IPS-20b (cell line): ENCODE data around the gene ITIH5.

Source experiments
- H3K27ac ChIP-seq: one replicate; pipeline ENCODE4 v1.5.1; 2013; ENCODE audit warnings: low read length
- H3K27me3 ChIP-seq: 2 replicates; pipeline ENCODE4 v1.6.1; 2013; ENCODE audit warnings: mild to moderate bottlenecking, low read length, inconsistent platforms; ENCODE audit not compliant: insufficient read depth
- H3K36me3 ChIP-seq: 2 replicates; pipeline ENCODE4 v1.6.1; 2013; ENCODE audit warnings: low read depth, mild to moderate bottlenecking, inconsistent platforms, low read length, moderate library complexity; ENCODE audit not compliant: insufficient read depth
- H3K4me1 ChIP-seq: 2 replicates; pipeline ENCODE4 v1.6.1; 2013; ENCODE audit warnings: mild to moderate bottlenecking, control low read depth, inconsistent platforms, low read length, moderate library complexity; ENCODE audit not compliant: insufficient read depth
- H3K4me3 ChIP-seq: 2 replicates; pipeline ENCODE4 v1.5.1; 2013; ENCODE audit warnings: mild to moderate bottlenecking, low read length, inconsistent platforms
- H3K9ac ChIP-seq: 2 replicates; pipeline ENCODE4 v1.6.1; 2013; ENCODE audit warnings: low read depth, mild to moderate bottlenecking, inconsistent platforms, low read length, moderate library complexity
- H3K9me3 ChIP-seq: 2 replicates; pipeline ENCODE4 v1.6.1; 2013; ENCODE audit warnings: mild to moderate bottlenecking, low read depth, low read length, inconsistent platforms; ENCODE audit not compliant: insufficient read depth

ITIH5 gene

DNA sequence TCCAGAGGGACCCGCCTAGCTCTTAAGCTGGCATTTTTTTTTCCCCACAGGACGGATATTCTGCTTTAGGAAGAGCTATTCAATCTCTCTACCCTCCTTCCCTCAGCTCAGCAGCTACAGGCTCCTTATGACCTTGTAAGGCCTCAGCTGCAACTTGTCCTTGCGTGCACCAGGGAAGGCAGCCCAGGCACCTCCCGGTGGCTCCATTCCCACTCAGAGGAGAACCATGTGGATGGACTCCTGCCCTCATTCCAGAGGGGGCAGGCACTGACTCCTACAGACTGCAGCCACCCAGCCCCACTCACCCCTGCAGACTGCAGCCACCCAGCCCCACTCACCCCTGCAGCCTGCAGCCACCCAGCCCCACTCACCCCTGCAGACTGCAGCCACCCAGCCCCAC is 73.7 kb downstream of the ITIH5 start:
- Histone ChIP-seq H3K9me3 (no peaks in the 10 kb centered on the region), H3K4me3 (no peak overlapping the region), H3K9ac (no peak overlapping the region), H3K27ac (no peak overlapping the region), H3K36me3 (no peaks in the 10 kb centered on the region), H3K27me3 (no peaks in the 10 kb centered on the region), H3K4me1 (no peaks in the 10 kb centered on the region)

- Histone ChIP-seq H3K9ac (no peak overlapping the region), H3K4me3 (no peak overlapping the region), H3K27me3 (no peaks in the 10 kb centered on the region), H3K9me3 (no peaks in the 10 kb centered on the region), H3K36me3 (no peaks in the 10 kb centered on the region), H3K4me1 (no peaks in the 10 kb centered on the region), H3K27ac (no peak overlapping the region)
Measured at GRCh38 chr10:7592627-7593026, 74.1 kb downstream of the ITIH5 start.

DNA sequence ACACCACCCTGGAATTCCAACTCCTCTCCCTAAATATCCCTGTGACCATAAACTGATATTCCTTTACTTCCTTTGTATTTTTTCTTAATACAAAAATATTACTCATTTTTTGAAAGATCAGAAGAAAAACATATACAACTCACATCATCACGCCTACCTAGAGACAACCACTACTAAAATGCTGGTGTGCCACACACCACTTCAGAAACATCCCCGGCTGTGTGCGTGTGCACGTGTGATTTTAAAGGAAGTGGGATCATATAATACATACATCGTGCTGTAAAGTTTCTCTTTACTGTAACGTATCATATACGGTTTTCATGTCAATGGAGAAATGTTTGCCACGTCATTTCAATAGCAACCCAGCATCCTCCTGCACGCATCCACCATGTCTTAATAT is 76.5 kb downstream of the ITIH5 start:
- Histone ChIP-seq H3K9me3 (no peaks in the 10 kb centered on the region), H3K27me3 (no peaks in the 10 kb centered on the region), H3K27ac (no peak overlapping the region), H3K9ac (no peak overlapping the region), H3K4me3 (no peak overlapping the region), H3K36me3 (no peaks in the 10 kb centered on the region), H3K4me1 (no peaks in the 10 kb centered on the region)

GRCh38 chr10:7589748-7590147 is 77.0 kb downstream of the ITIH5 start:
- no peaks in the 10 kb centered on the region for H3K9me3 ChIP-seq
- H3K36me3 ChIP-seq = no peaks in the 10 kb centered on the region
- H3K27me3 ChIP-seq = no peaks in the 10 kb centered on the region
- no peak overlapping the region for H3K4me3 ChIP-seq
- H3K9ac ChIP-seq = no peak overlapping the region
- H3K27ac ChIP-seq = no peak overlapping the region
- H3K4me1 ChIP-seq = no peaks in the 10 kb centered on the region

DNA sequence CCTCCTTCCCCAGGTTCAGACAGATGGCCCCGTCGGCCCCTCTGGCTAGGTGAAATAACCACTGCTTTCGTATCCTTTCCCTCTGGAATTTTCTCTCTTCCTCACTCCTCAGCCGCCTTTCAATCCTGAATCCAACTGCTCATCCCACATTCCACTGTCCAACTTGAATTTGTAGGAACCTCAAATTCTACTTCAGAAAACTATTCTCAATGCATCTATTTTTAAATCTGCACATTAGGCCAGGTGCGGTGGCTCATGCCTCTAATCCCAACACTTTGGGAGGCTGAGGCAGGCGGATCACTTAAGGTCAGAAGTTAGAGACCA is 78.9 kb downstream of the ITIH5 start:
- no peak overlapping the region for H3K4me3 ChIP-seq

GRCh38 chr10:7587168-7587864 is 79.5 kb downstream of the ITIH5 start:
- Histone ChIP-seq H3K9me3 (no peaks in the 10 kb centered on the region), H3K27me3 (no peaks in the 10 kb centered on the region), H3K9ac (no peak overlapping the region), H3K4me3 (no peak overlapping the region), H3K36me3 (no peaks in the 10 kb centered on the region), H3K27ac (no peak overlapping the region), H3K4me1 (no peaks in the 10 kb centered on the region)

More for the DNA sequence above, 78.9 kb downstream of the ITIH5 start:
- no peak overlapping the region for H3K27ac ChIP-seq
- no peaks in the 10 kb centered on the region for H3K36me3 ChIP-seq
- no peak overlapping the region for H3K9ac ChIP-seq
- no peaks in the 10 kb centered on the region for H3K27me3 ChIP-seq
- H3K9me3 ChIP-seq = no peaks in the 10 kb centered on the region
- H3K4me1 ChIP-seq = no peaks in the 10 kb centered on the region

DNA sequence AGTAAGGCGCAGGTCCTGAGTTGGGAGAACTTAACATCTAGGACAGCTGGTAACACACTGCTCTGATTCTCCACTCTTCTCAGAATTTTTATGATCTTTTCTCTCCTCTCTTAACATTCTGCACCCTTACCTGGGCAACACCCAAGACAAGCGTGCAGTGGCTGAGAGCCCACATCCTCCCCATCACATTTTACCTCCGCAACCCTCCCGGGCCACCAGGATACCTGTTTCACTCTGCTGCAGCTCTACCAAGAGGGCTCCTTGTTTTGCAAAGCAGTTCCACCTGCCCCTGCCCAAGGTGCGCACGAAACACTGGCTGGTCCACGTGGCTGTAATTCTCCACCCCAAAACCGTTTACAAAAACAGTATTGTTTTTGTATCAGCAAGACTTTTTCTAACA is 81.5 kb downstream of the ITIH5 start:
- no peaks in the 10 kb centered on the region for H3K36me3 ChIP-seq
- H3K4me3 ChIP-seq = no peak overlapping the region
- H3K9ac ChIP-seq = no peak overlapping the region
- H3K27ac ChIP-seq = no peak overlapping the region
- no peaks in the 10 kb centered on the region for H3K9me3 ChIP-seq
- peaks cover 3% of the 10 kb centered on the region; the same call in 1 of the 2 replicates for H3K4me1 ChIP-seq
- H3K27me3 ChIP-seq = no peaks in the 10 kb centered on the region

DNA sequence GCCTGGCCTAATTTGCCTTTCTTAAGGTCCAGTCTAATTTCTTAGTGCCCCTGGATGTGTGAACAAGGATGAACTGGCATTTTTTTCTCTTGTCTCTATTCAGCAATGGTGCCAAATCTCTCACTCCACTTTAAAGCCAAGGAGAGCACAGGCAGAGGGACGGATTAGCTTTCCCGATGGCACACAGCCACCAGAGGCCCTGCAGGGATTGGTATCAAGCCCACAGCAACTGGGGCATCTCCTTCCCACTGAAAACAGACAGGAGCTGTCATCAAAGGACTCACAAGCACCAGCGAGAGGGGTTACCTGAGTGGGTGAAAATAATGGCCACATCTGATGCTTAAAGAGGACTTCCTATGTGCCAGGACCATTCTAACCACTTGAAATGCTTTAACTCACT is 83.1 kb downstream of the ITIH5 start:
- H3K27ac ChIP-seq = no peak overlapping the region
- no peak overlapping the region for H3K4me3 ChIP-seq
- H3K27me3 ChIP-seq = no peaks in the 10 kb centered on the region
- peaks cover 3% of the 10 kb centered on the region; the same call in 1 of the 2 replicates for H3K4me1 ChIP-seq
- no peaks in the 10 kb centered on the region for H3K9me3 ChIP-seq
- no peak overlapping the region for H3K9ac ChIP-seq
- H3K36me3 ChIP-seq = no peaks in the 10 kb centered on the region

DNA sequence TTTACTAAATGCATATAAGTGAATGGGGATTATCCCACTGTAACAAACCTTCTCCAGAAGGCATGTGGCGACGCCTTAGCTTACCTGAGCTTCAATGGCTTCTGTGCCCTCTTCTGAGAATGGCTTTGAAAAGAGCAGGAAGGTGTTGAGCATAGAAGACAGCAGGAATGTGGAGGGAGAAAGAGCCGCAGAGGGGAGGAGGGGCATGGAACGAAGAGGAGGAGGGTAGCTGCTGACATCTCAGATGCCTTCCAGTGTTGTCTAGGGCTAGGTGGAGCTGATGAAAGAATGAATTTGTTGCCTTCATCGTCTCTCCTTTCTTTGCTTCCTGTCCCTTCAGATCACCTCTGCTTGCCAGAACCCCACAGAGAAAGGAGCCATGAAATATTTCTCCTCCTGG is 86.2 kb downstream of the ITIH5 start:
- no peaks in the 10 kb centered on the region for H3K27me3 ChIP-seq
- no peaks in the 10 kb centered on the region for H3K9me3 ChIP-seq
- H3K4me1 ChIP-seq = peaks cover 3% of the 10 kb centered on the region; the same call in 1 of the 2 replicates
- H3K9ac ChIP-seq = no peak overlapping the region
- H3K27ac ChIP-seq = no peak overlapping the region
- H3K4me3 ChIP-seq = no peak overlapping the region
- no peaks in the 10 kb centered on the region for H3K36me3 ChIP-seq

DNA sequence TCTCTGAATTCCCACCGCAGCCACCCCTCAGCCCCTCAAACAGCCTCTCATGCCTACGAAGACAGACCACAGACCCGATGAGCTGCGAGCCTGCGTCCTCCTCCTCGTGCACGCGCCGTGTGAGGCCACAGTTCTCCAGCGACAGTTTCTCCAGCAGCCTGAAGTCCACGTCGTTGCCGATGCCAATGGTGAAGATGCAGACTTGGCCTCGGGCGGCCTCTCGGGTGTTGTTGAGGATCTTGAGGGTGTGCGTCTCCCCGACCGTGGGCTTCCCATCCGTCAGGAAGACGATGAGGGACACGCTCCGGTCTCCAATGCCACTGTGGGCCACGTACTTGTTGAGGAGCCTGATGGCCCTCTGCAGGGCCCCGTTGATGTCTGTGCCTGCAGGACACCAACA is 87.1 kb downstream of the ITIH5 start:
- Histone ChIP-seq H3K36me3 (no peaks in the 10 kb centered on the region), H3K27ac (no peak overlapping the region), H3K27me3 (no peaks in the 10 kb centered on the region), H3K4me3 (no peak overlapping the region), H3K9ac (no peak overlapping the region), H3K9me3 (no peaks in the 10 kb centered on the region), H3K4me1 (peaks cover 3% of the 10 kb centered on the region; the same call in 1 of the 2 replicates)

DNA sequence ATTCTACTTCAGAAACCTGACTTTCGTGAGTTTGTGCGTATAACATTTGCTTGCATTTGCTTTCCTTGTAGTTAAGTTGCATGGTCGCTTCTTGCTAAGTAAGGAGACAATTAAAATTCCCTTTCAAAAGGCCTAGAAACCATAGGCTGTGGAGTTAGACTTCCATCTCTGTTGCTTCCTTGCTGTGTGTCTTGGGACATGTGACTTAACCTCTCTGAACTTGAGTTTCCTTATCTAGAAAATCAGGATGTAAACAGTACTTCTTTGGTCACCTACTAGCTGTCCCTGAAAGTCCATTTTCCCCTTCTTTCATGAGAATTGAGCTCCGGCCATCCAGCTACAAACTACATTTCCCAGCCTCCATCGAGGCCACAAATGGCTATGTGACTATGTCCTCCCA is 89.2 kb downstream of the ITIH5 start:
- Histone ChIP-seq H3K36me3 (no peaks in the 10 kb centered on the region), H3K27me3 (no peaks in the 10 kb centered on the region), H3K9ac (no peak overlapping the region), H3K4me1 (peaks cover 3% of the 10 kb centered on the region; the same call in 1 of the 2 replicates), H3K9me3 (no peaks in the 10 kb centered on the region), H3K27ac (no peak overlapping the region), H3K4me3 (no peak overlapping the region)

GRCh38 chr10:7577176-7577575 is 89.6 kb downstream of the ITIH5 start:
- H3K4me3 ChIP-seq = no peak overlapping the region
- no peak overlapping the region for H3K27ac ChIP-seq
- H3K9me3 ChIP-seq = no peaks in the 10 kb centered on the region
- H3K9ac ChIP-seq = no peak overlapping the region
- peaks cover 3% of the 10 kb centered on the region; the same call in 1 of the 2 replicates for H3K4me1 ChIP-seq
- no peaks in the 10 kb centered on the region for H3K36me3 ChIP-seq
- H3K27me3 ChIP-seq = no peaks in the 10 kb centered on the region
